ENCODE data around the gene ZNF280B.

Gene ZNF280B

DNA sequence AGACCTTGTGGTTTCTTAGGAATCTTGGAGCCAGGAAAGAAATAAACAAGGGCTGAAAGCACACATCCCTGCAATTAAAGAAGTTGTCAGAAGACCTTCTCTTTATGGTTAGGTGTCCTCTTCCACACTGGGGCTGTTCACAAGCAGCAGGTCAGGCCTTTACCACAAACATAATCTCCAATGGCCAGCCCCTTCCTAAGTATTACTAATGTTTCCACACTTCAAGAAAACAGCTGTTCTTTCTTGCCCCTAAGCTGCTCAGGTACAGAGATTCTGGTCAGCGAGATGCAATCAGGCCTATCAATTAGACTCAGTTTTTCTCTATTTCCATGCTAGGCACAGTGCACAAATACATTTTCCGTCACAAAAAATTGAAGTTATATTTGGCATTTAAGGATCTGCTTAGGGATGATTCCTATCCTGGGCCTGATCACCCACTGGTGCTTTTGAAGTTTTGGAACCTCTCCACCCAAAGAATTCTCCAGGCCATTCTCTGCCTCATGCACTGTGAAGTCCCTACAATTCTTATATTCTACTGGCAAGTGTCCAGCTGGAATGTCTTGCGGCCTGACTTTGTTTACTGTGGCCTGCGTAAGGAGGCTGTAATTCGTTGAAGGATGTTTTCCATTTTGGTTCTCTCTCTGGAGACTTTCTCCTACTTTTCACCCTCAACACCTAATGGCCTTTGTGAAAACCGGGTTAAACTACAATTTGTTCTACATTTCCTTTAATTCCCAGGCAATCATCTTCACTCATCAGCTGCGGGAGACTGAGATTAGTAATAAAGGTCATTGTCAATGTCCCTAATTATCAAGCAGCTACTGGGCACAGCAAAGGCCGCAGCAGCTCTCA is 45.4 kb upstream of the ZNF280B start:
- TF ChIP-seq MYC (IDR thresholded peaks at IDR 0.05; ENCODE audit: low read depth, low read length) (no peak), POLR2A (IDR thresholded peaks at IDR 0.05; ENCODE audit: extremely low read depth, insufficient read length) (no peak)
- TF ChIP-seq, protein P1, sequence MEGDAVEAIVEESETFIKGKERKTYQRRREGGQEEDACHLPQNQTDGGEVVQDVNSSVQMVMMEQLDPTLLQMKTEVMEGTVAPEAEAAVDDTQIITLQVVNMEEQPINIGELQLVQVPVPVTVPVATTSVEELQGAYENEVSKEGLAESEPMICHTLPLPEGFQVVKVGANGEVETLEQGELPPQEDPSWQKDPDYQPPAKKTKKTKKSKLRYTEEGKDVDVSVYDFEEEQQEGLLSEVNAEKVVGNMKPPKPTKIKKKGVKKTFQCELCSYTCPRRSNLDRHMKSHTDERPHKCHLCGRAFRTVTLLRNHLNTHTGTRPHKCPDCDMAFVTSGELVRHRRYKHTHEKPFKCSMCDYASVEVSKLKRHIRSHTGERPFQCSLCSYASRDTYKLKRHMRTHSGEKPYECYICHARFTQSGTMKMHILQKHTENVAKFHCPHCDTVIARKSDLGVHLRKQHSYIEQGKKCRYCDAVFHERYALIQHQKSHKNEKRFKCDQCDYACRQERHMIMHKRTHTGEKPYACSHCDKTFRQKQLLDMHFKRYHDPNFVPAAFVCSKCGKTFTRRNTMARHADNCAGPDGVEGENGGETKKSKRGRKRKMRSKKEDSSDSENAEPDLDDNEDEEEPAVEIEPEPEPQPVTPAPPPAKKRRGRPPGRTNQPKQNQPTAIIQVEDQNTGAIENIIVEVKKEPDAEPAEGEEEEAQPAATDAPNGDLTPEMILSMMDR (IDR thresholded peaks at IDR 0.05; ENCODE audit: low read depth, low read length): no peak
- TF ChIP-seq, protein P2, sequence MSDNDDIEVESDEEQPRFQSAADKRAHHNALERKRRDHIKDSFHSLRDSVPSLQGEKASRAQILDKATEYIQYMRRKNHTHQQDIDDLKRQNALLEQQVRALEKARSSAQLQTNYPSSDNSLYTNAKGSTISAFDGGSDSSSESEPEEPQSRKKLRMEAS (IDR thresholded peaks at IDR 0.05; ENCODE audit: low read depth, low read length): no peak
- no peak for DNase-seq (ENCODE audit: low read depth)
- no peak overlapping the region for H3K4me3 ChIP-seq (ENCODE audit: low read depth, low read length)

DNA sequence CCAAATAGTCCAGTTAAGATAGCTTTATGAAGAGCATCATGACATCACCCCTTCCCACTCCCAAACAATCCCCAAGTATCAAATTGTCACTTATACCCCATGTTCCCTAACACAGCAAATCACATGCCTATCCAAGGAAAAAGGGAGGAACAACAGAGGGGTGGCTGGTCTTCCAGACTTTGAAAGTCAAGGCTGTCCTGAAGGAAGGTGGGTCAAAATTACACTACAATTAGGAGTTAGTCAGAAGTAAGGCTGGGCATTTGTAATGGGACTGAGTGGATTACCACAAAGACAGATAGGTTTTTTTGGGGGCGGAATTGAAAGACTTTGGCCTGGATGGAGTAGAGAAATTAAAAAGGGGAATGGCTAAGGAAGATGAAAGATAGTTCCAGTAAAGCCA is 44.6 kb upstream of the ZNF280B start:
- no peak overlapping the region for H3K4me3 ChIP-seq (ENCODE audit: low read depth, low read length)
- no peak for DNase-seq (ENCODE audit: low read depth)
- TF ChIP-seq, protein P2 (IDR thresholded peaks at IDR 0.05; ENCODE audit: low read depth, low read length): no peak
- TF ChIP-seq, protein P1 (IDR thresholded peaks at IDR 0.05; ENCODE audit: low read depth, low read length): no peak
- TF ChIP-seq MYC (IDR thresholded peaks at IDR 0.05; ENCODE audit: low read depth, low read length) (no peak), POLR2A (IDR thresholded peaks at IDR 0.05; ENCODE audit: extremely low read depth, insufficient read length) (no peak)

DNA sequence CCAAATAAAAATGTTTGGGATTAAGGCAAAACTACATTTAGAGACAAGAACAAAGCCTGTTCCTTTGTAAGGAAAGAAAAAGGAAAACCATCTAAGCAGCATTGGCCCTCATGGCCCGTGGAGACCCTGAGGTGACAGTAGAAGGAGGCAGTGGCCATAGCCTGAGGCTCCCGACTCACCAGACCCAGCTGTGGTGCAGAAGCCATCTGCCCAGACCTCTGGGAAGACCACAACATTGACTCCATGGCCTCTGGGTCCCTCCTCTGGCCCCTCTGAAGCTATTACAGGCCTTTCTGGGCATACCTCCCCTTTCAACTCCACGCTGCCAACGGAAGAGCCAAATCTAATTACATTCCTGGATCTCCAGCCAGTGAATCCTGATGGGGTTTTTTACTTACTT is 44.1 kb upstream of the ZNF280B start:
- TF ChIP-seq MYC (IDR thresholded peaks at IDR 0.05; ENCODE audit: low read depth, low read length) (no peak), POLR2A (IDR thresholded peaks at IDR 0.05; ENCODE audit: extremely low read depth, insufficient read length) (no peak)
- TF ChIP-seq, protein P2 (IDR thresholded peaks at IDR 0.05; ENCODE audit: low read depth, low read length): no peak
- TF ChIP-seq, protein P1 (IDR thresholded peaks at IDR 0.05; ENCODE audit: low read depth, low read length): peak; percentile 8
- DNase-seq (ENCODE audit: low read depth): peak; percentile 58

DNA sequence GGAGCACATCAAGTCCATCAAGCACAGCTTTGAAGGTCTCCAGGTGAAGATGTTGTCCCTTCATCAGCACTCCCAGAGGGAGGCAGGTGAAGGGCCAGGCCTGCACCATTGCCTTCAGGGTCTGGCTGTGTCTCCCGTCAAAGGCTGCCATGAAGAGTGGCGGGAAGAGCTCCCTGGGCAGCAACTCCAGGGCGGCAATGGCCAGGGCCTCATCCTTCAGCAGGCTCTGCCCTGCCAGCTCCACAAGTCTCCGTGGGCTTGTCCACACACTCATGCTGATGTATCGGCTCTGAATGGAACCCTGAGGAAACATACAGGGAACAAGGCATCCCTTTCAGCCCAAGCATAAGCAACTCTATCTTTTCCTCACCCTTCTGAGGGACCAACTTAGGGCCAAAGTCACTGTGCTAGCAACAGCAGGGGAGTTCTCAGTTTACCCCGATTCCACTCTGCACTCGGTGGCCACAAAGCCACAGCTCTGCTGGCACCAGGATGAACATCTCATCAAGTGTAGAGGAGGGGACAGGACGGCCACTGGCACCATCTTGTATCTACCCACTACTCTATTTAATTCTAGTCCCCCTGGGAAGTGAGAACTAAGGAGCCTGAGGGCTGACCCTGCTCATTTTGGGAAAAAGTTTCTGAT is 42.4 kb upstream of the ZNF280B start:
- TF ChIP-seq MYC (IDR thresholded peaks at IDR 0.05; ENCODE audit: low read depth, low read length): no peak
- TF ChIP-seq, protein P1 (IDR thresholded peaks at IDR 0.05; ENCODE audit: low read depth, low read length): no peak
- TF ChIP-seq POLR2A (IDR thresholded peaks at IDR 0.05; ENCODE audit: extremely low read depth, insufficient read length): no peak
- TF ChIP-seq, protein P2 (IDR thresholded peaks at IDR 0.05; ENCODE audit: low read depth, low read length): no peak
- no peak overlapping the region for H3K4me3 ChIP-seq (ENCODE audit: low read depth, low read length)
- no peak for DNase-seq (ENCODE audit: low read depth)

More for the DNA sequence above, 44.1 kb upstream of the ZNF280B start:
- H3K4me3 ChIP-seq (ENCODE audit: low read depth, low read length): no peak overlapping the region

DNA sequence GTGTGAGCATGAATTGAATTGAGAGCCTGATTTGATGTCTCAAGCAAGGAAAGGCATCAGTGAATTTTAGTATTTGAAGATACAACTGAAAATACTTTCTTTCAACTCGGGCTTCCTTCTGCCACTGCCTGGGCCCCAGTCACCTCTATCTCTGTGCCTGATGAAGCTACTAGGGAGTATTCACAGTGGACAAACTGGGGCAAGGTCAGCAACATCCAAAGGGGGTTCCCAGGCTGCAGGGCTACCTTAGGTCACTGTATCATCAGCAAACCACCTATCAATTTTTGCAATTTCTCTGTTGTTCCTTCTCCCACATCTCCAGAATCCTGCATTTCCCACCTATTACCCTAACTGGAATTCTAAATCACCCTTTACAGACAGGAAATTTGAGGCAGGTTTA is 40.4 kb upstream of the ZNF280B start:
- no peak for DNase-seq (ENCODE audit: low read depth)
- H3K4me3 ChIP-seq (ENCODE audit: low read depth, low read length): no peak overlapping the region
- no peak for TF ChIP-seq POLR2A (IDR thresholded peaks at IDR 0.05; ENCODE audit: extremely low read depth, insufficient read length)
- TF ChIP-seq, protein P1 (IDR thresholded peaks at IDR 0.05; ENCODE audit: low read depth, low read length): no peak
- TF ChIP-seq, protein P2 (IDR thresholded peaks at IDR 0.05; ENCODE audit: low read depth, low read length): no peak
- no peak for TF ChIP-seq MYC (IDR thresholded peaks at IDR 0.05; ENCODE audit: low read depth, low read length)
